DOHH2 (cell line): ENCODE data around the gene INPP5F.

Experiments used
- CTCF ChIP-seq: fragments of 200-600 bp; sonication (generic); IDR thresholded peaks from one replicate; pipeline ENCODE4 v1.5.1; 2014; ENCODE audit warnings: antibody characterized with exemption, mild to moderate bottlenecking, low read depth, low read length; ENCODE audit not compliant: poor library complexity, severe bottlenecking
- EZH2phosphoT487 ChIP-seq: fragments of 200-600 bp; sonication (generic); IDR thresholded peaks from 2 replicates; pipeline ENCODE4 v1.6.1; 2017; ENCODE audit warnings: borderline replicate concordance, mild to moderate bottlenecking, antibody characterized with exemption, low read length, moderate library complexity, mixed read lengths

DNA sequence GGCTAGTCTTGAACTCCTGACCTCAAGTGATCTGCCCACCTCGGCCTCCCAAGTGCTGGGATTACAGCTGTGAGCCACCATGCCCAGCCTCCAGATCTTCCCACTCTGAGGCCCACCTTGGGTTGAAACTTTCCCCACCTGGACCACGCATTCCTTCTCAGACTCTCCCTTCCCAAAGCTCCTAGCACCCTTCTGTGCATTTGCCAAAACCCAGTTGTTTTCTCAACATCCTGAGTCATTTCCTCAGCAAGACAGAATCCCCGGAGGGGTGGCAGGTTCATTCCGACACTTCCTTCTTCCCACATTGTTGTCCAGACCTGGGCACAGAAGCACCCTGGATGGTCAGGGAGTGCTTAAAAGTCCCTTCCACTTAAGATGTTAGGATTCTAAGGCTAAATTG, 45.8 kb upstream of the INPP5F start:
- TF ChIP-seq CTCF (no peak), EZH2phosphoT487 (no peak)
